HCT116 (cell line): Measurements from ENCODE around the gene MS4A8.

Experiments
- CTCF ChIP-seq, 3 experiments: fragments of 200-600 bp in 1 of 3; sonication (generic) in 1 of 3; IDR thresholded peaks in 2 of 3; conservative IDR thresholded peaks in 1 of 3; 2 replicates each; pipeline ENCODE4 v1.5.1; 2012 to 2017; ENCODE audit warnings: low read depth in 2 of 3, low read length in 2 of 3, antibody characterized with exemption in 1 of 3, borderline replicate concordance in 1 of 3, control low read depth in 1 of 3, mild to moderate bottlenecking in 1 of 3, mixed read lengths in 1 of 3, mixed run types in 1 of 3, moderate library complexity in 1 of 3; ENCODE audit not compliant: insufficient read depth in 1 of 3
- EZH2 ChIP-seq: fragments of 200-600 bp; sonication (generic); IDR thresholded peaks from 2 replicates; pipeline ENCODE4 v1.6.1; 2017; ENCODE audit warnings: antibody characterized with exemption, mixed run types
- EZH2phosphoT487 ChIP-seq: fragments of 200-600 bp; IDR thresholded peaks from 2 replicates; pipeline ENCODE4 v1.6.1; 2018; ENCODE audit warnings: antibody characterized with exemption, borderline replicate concordance
- JUND ChIP-seq: IDR thresholded peaks from 2 replicates; pipeline ENCODE4 v1.6.1; 2012
- MAX ChIP-seq: IDR thresholded peaks from 2 replicates; pipeline ENCODE4 v1.6.1; 2012
- POLR2A ChIP-seq: IDR thresholded peaks from 2 replicates; pipeline ENCODE4 v1.7.0; 2011; ENCODE audit warnings: borderline replicate concordance; ENCODE audit not compliant: insufficient read depth, insufficient read length; ENCODE audit errors: extremely low read depth
- POLR2AphosphoS5 ChIP-seq: IDR thresholded peaks from 2 replicates; pipeline ENCODE4 v1.6.1; 2011; ENCODE audit warnings: mild to moderate bottlenecking, low read depth, low read length, moderate library complexity
- RAD21 ChIP-seq: IDR thresholded peaks from 2 replicates; pipeline ENCODE4 v1.6.1; 2012; ENCODE audit warnings: low read depth, mild to moderate bottlenecking
- REST ChIP-seq: IDR thresholded peaks from 2 replicates; pipeline ENCODE4 v1.6.1; 2012; ENCODE audit warnings: low read depth
- SIN3A ChIP-seq: IDR thresholded peaks from 2 replicates; pipeline ENCODE4 v1.6.1; 2012; ENCODE audit warnings: low read depth
- SRF ChIP-seq: IDR thresholded peaks from 2 replicates; pipeline ENCODE4 v1.6.1; 2012; ENCODE audit warnings: low read depth

GRCh38 chr11:60748821-60749220 lies 49.4 kb downstream of the MS4A8 start:
- TF ChIP-seq CTCF (IDR thresholded peaks at IDR 0.05 in 2 of 3, conservative IDR thresholded peaks at IDR 0.05 in 1 of 3; ENCODE audit: borderline replicate concordance in 1 of 3, insufficient read depth in 1 of 3, low read depth in 2 of 3, low read length in 2 of 3) (no peak), EZH2 (no peak), MAX (no peak), JUND (no peak), POLR2A (no peak), REST (no peak), EZH2phosphoT487 (no peak), SIN3A (no peak), RAD21 (no peak), SRF (no peak), POLR2AphosphoS5 (no peak)
